Heart left ventricle (tissue), 16 donors: Measurements from ENCODE around the gene MTURN. TPM values are rescaled to one million over a fixed set of nuclear protein-coding genes. Genes with fewer than 3 reads are reported as not detected.

ENCODE experiments used
- ATAC-seq, 4 donors: fragments of 200-7000 bp; cut with Tn5 transposase; one replicate each; pipeline ENCODE4 v1.9.1; 2020 to 2022; ENCODE audit warnings: moderate library complexity in 4 of 4, mild to moderate bottlenecking in 3 of 4, moderate number of reproducible peaks in 1 of 4
- DNase-seq, 5 donors: peaks; one replicate each; pipeline ENCODE4 v3.0.0-alpha.2; 2020
- H3K27ac ChIP-seq, 12 donors: fragments of 200-600 bp; sonication (generic) in 4 of 12; one replicate each; pipeline versions ENCODE4 v1.5.0 to v1.8.0; 2016 to 2022; ENCODE audit warnings: mild to moderate bottlenecking in 2 of 12
- H3K27me3 ChIP-seq, 9 donors: fragments of 200-600 bp; sonication (generic) in 2 of 9; one replicate each; pipeline versions ENCODE4 v1.5.1 to v1.8.0; 2016 to 2022; ENCODE audit warnings: mild to moderate bottlenecking in 3 of 9
- H3K36me3 ChIP-seq, 9 donors: fragments of 200-600 bp; sonication (generic) in 2 of 9; one replicate each; pipeline versions ENCODE4 v1.5.0 to v1.8.0; 2018 to 2022; ENCODE audit warnings: mild to moderate bottlenecking in 2 of 9
- H3K4me1 ChIP-seq, 12 donors: fragments of 200-600 bp; sonication (generic) in 4 of 12; one replicate each; pipeline versions ENCODE4 v1.5.0 to v1.8.0; 2016 to 2022; ENCODE audit warnings: mild to moderate bottlenecking in 3 of 12
- H3K4me3 ChIP-seq, 12 donors: fragments of 200-600 bp; sonication (generic) in 4 of 12; one replicate each; pipeline versions ENCODE4 v1.5.0 to v1.8.0; 2017 to 2022; ENCODE audit warnings: mild to moderate bottlenecking in 9 of 12, moderate library complexity in 4 of 12
- H3K9me3 ChIP-seq, 12 donors: fragments of 200-600 bp; sonication (generic) in 4 of 12; one replicate each; pipeline versions ENCODE4 v1.5.0 to v1.8.0; 2016 to 2022; ENCODE audit warnings: mild to moderate bottlenecking in 1 of 12
- POLR2A ChIP-seq, 2 donors: fragments of 450-650 bp; IDR thresholded peaks; one replicate each; pipeline ENCODE4 v1.6.1; 2017; ENCODE audit warnings: antibody characterized with exemption in 2 of 2, mild to moderate bottlenecking in 2 of 2, moderate library complexity in 2 of 2
- WGBS, 4 donors: extraction: QIAGEN DNeasy Blood & Tissue Kit in 2 of 4; methylation state at CpG; one replicate each; pipeline versions ENCODE4 v1.1.5 to v1.1.7; 2013 to 2018; 5-methylcytosine and 5-hydroxymethylcytosine counted together
- intact Hi-C, 10 donors: fragments of 100-400 bp; cut with DNase I; formaldehyde crosslinking; loops; one replicate each; pipeline versions ENCODE4 v1.11.1 to v1.14.2; 2022
- polyA plus RNA-seq, 2 donors: library from polyadenylated mRNA; stranded (reverse); fragments of 200-250 nt; gene quantifications; one replicate each; pipeline ENCODE4 v1.2.3, GENCODE V29; 2013
- total RNA-seq, 9 donors: library from RNA; depleted of rRNA in 2 of 9; stranded (reverse); fragments of >200 nt in 2 of 9; fragmentation: NEBNext Ultra II Directional in 3 of 9; extraction: Animal tissue kit (Norgen Biotek cat#: 25700) in 3 of 9; gene quantifications; one replicate each; pipeline versions ENCODE4 v1.1.0 to v1.2.4, GENCODE V29; 2016 to 2023
- TF ChIP-seq, protein P1 (sequence below), 12 donors: fragments of 200-600 bp; sonication (generic) in 4 of 12; IDR thresholded peaks; one replicate each; pipeline versions ENCODE4 v1.5.0 to v1.8.0; 2018 to 2022; ENCODE audit warnings: antibody characterized with exemption in 12 of 12, mild to moderate bottlenecking in 5 of 12
- donor health status: ischemic (EF 13 %, LVEDD 7.1; RV severe dilation, severe dysfunction).
- donor health status: healthy with polysubstance abuse.
- donor health status: DM: no; HTN: yes; CAD: no.
- donor health status: DM: no; HTN: no; CAD: no.
- donor health status: ischemic (EF 25% LVEDD 6.9; RV normal size, moderate dysfunction).
- donor health status: ischemic (EF 25% LVEDD 5.7; RV mildly dilated, moderate dysfunction).
- donor health status: healthy.
- donor health status: DM: yes; HTN: yes; CAD: no.
- donor health status: ischemic (EF 35%, LVEDD 5.7; RV mildly dilated, moderate dysfunction).
- donor health status: nonischemic (EF 11% LVEDD 7.7; RV severe dilation, severe dysfunction).
- donor health status: DM: yes; HTN: yes; CAD: no.
- donor health status: PGD.
- donor health status: ischemic (EF 29% LVEDD 5.4; RV normal size, mild dysfunction).
- donor health status: nonischemic (EF 23%, LVEDD 6.1; RV moderate dilation, normal function).

Gene MTURN
- total and polyA plus RNA-seq, 11 donors = 7.7 to 45.2 (median 21.3) TPM

- no peak for TF ChIP-seq POLR2A (IDR thresholded peaks at IDR 0.05)
- TF ChIP-seq, protein P1, sequence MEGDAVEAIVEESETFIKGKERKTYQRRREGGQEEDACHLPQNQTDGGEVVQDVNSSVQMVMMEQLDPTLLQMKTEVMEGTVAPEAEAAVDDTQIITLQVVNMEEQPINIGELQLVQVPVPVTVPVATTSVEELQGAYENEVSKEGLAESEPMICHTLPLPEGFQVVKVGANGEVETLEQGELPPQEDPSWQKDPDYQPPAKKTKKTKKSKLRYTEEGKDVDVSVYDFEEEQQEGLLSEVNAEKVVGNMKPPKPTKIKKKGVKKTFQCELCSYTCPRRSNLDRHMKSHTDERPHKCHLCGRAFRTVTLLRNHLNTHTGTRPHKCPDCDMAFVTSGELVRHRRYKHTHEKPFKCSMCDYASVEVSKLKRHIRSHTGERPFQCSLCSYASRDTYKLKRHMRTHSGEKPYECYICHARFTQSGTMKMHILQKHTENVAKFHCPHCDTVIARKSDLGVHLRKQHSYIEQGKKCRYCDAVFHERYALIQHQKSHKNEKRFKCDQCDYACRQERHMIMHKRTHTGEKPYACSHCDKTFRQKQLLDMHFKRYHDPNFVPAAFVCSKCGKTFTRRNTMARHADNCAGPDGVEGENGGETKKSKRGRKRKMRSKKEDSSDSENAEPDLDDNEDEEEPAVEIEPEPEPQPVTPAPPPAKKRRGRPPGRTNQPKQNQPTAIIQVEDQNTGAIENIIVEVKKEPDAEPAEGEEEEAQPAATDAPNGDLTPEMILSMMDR (IDR thresholded peaks at IDR 0.05) = no peak
- ATAC-seq (no peak), DNase-seq (no peak)
- Histone ChIP-seq H3K9me3 (peaks cover 0 to 4% (median 0%) of the 10 kb centered on the region in 12 donors), H3K4me1 (peaks cover 0 to 12% (median under 1%) of the 10 kb centered on the region in 12 donors), H3K27me3 (no peaks in the 10 kb centered on the region), H3K4me3 (no peak overlapping the region), H3K36me3 (no peaks in the 10 kb centered on the region), H3K27ac (no peak overlapping the region)
- WGBS, 4 donors = 89 to 97% (median 96%) methylated on average over 2 of the region's 2 CpGs
- intact Hi-C loops = no loop called here
Observed at GRCh38 chr7:30201921-30202320, 67.1 kb downstream of the MTURN start.

- no peaks in the 10 kb centered on the region for H3K9me3 ChIP-seq
- H3K4me3 ChIP-seq = no peak overlapping the region
- 71 to 79% (median 74%) methylated on average over 3 of the region's 3 CpGs for WGBS, 4 donors
- TF ChIP-seq, protein P1 (IDR thresholded peaks at IDR 0.05) = no peak
- no peak for TF ChIP-seq POLR2A (IDR thresholded peaks at IDR 0.05)
- no peaks in the 10 kb centered on the region for H3K27me3 ChIP-seq
- ATAC-seq (no peak), DNase-seq (no peak)
- peaks cover 0 to 12% (median 1%) of the 10 kb centered on the region in 12 donors for H3K4me1 ChIP-seq
- H3K27ac ChIP-seq = no peak overlapping the region
- intact Hi-C loops = no loop called here
- no peaks in the 10 kb centered on the region for H3K36me3 ChIP-seq
Observed at GRCh38 chr7:30202671-30203070, 67.9 kb downstream of the MTURN start.

GRCh38 chr7:30206491-30206890 is 71.7 kb downstream of the MTURN start:
- intact Hi-C loops = no loop called here
- no peak overlapping the region for H3K27ac ChIP-seq
- WGBS, 4 donors = 65 to 78% (median 71%) methylated on average over 4 of the region's 4 CpGs
- H3K27me3 ChIP-seq = no peaks in the 10 kb centered on the region
- no peak for DNase-seq
- H3K4me1 ChIP-seq = peaks cover 0 to 3% (median 0%) of the 10 kb centered on the region in 12 donors
- no peak overlapping the region for H3K4me3 ChIP-seq
- no peak for ATAC-seq
- H3K36me3 ChIP-seq = no peaks in the 10 kb centered on the region
- no peak for TF ChIP-seq POLR2A (IDR thresholded peaks at IDR 0.05)
- TF ChIP-seq, protein P1 (IDR thresholded peaks at IDR 0.05) = no peak
- H3K9me3 ChIP-seq = no peaks in the 10 kb centered on the region

DNA sequence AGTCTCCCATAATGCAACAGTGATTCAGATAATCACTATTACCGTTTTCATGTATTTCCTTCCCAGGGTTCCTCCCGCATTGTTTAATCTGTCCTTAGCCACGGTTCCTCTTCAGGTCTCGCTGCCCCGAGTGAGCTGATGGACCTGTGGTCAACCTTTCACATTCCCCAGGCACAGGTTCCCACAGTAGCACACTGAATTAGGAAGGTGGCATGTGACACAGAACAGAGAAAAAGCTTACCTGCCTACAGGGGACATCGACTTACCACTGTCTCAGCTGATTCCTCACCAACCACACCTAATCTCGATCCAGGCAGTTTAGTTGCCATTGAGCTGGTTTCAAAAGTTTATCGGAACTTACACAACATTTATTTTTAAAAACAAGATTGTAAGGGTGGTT is 72.2 kb downstream of the MTURN start:
- Histone ChIP-seq H3K4me3 (no peak overlapping the region), H3K4me1 (peaks cover 0 to 3% (median 0%) of the 10 kb centered on the region in 12 donors), H3K27ac (no peak overlapping the region), H3K36me3 (no peaks in the 10 kb centered on the region), H3K9me3 (no peaks in the 10 kb centered on the region), H3K27me3 (no peaks in the 10 kb centered on the region)
- no peak for TF ChIP-seq POLR2A (IDR thresholded peaks at IDR 0.05)
- TF ChIP-seq, protein P1 (IDR thresholded peaks at IDR 0.05) = no peak
- intact Hi-C loops = no loop called here
- no peak for ATAC-seq
- no peak for DNase-seq
- WGBS, 4 donors = 61 to 70% (median 64%) methylated on average over 8 of the region's 8 CpGs
